GM10266 (cell line): Measurements from ENCODE around the gene COMMD1.
A peak's percentile ranks its signal among the peaks of the same experiment; 100 is the strongest.

Experiments
- DNase-seq: peaks from one replicate; pipeline ENCODE4 v3.0.0; 2012; ENCODE audit errors: extremely low spot score
- CTCF ChIP-seq: IDR thresholded peaks from 2 replicates; pipeline ENCODE4 v1.5.1; 2012; ENCODE audit warnings: mild to moderate bottlenecking, low read depth; ENCODE audit not compliant: control insufficient read depth, insufficient read depth; ENCODE audit errors: missing control alignments

The COMMD1 gene

GRCh38 chr2:61882850-61883249, 22.6 kb upstream of the COMMD1 start:
- no peak for DNase-seq
- TF ChIP-seq CTCF: no peak

GRCh38 chr2:61885896-61886603, 19.4 kb upstream of the COMMD1 start:
- TF ChIP-seq CTCF: no peak
- no peak for DNase-seq

- DNase-seq: no peak
Observed at GRCh38 chr2:61887717-61888266, 17.7 kb upstream of the COMMD1 start.

GRCh38 chr2:61888267-61889055, 17.0 kb upstream of the COMMD1 start, which contains the start of gene CCT4:
Gene CCT4 (minus strand): TSS chr2:61888656. CDS start chr2:61888507, 149 bp downstream.
- no peak for TF ChIP-seq CTCF

More at GRCh38 chr2:61887717-61888266, 17.7 kb upstream of the COMMD1 start:
- no peak for TF ChIP-seq CTCF

GRCh38 chr2:61898810-61899209, 6.7 kb upstream of the COMMD1 start:
- TF ChIP-seq CTCF: peak; percentile 42
- DNase-seq: no peak

More at GRCh38 chr2:61888267-61889055, 17.0 kb upstream of the COMMD1 start, which contains the start of gene CCT4:
- peak; percentile 83 for DNase-seq

GRCh38 chr2:61900281-61900680, 5.2 kb upstream of the COMMD1 start:
- no peak for TF ChIP-seq CTCF
- DNase-seq: no peak

GRCh38 chr2:61906186-61906470, 654 bp downstream of the COMMD1 start:
- DNase-seq: no peak
- TF ChIP-seq CTCF: no peak
